Karpas-422 (cell line): ENCODE data around the gene TNFRSF1A. TPM values are rescaled to one million over a fixed set of nuclear protein-coding genes. Genes with fewer than 3 reads are reported as not detected.
"Not testable (repeated sequence)": the region's sequence is repeated elsewhere in the genome, so short reads cannot be mapped to it uniquely, and the experiment has no call there.

Experiments
- DNase-seq: peaks from one replicate; pipeline ENCODE4 v3.0.0-alpha.2; 2015
- H2AFZ ChIP-seq: fragments of 200-600 bp; sonication (generic); 2 replicates; pipeline ENCODE4 v1.6.1; 2014; ENCODE audit warnings: antibody characterized with exemption, low read length, mixed read lengths
- H3K27ac ChIP-seq: fragments of 200-600 bp; sonication (generic); 2 replicates; pipeline ENCODE4 v1.5.1; 2014; ENCODE audit warnings: mild to moderate bottlenecking, low read length, moderate library complexity
- H3K27me3 ChIP-seq: fragments of 200-600 bp; sonication (generic); 2 replicates; pipeline ENCODE4 v1.6.1; 2014; ENCODE audit warnings: low read length, mixed read lengths
- H3K36me3 ChIP-seq: fragments of 200-600 bp; sonication (generic); 2 replicates; pipeline ENCODE4 v1.6.1; 2014; ENCODE audit warnings: low read length, mixed read lengths; ENCODE audit not compliant: insufficient read depth
- H3K4me1 ChIP-seq: fragments of 200-600 bp; sonication (generic); 2 replicates; pipeline ENCODE4 v1.6.1; 2014; ENCODE audit warnings: mild to moderate bottlenecking, low read length, mixed read lengths
- H3K4me2 ChIP-seq: fragments of 200-600 bp; sonication (generic); 2 replicates; pipeline ENCODE4 v1.6.1; 2014; ENCODE audit warnings: low read length, low read depth, mild to moderate bottlenecking; ENCODE audit not compliant: poor library complexity, severe bottlenecking
- H3K4me3 ChIP-seq: fragments of 200-600 bp; sonication (generic); 2 replicates; pipeline ENCODE4 v1.5.1; 2014; ENCODE audit warnings: mild to moderate bottlenecking, antibody characterized with exemption, low read length, mixed read lengths
- H3K79me2 ChIP-seq: fragments of 200-600 bp; sonication (generic); 2 replicates; pipeline ENCODE4 v1.6.1; 2014; ENCODE audit warnings: mild to moderate bottlenecking, low read length, mixed read lengths
- H3K9ac ChIP-seq: fragments of 200-600 bp; sonication (generic); 2 replicates; pipeline ENCODE4 v1.6.0; 2014; ENCODE audit warnings: low read length
- H3K9me2 ChIP-seq: fragments of 200-600 bp; sonication (generic), shearing (Covaris generic); replicated peaks from 2 replicates; pipeline ENCODE4 v1.6.0; 2014; ENCODE audit warnings: mild to moderate bottlenecking, low read length, moderate library complexity; ENCODE audit not compliant: insufficient read depth
- H3K9me3 ChIP-seq: fragments of 300-700, 200-600 bp; sonication (generic); 2 replicates; pipeline ENCODE4 v1.6.1; 2014; ENCODE audit warnings: low read length, mixed read lengths
- H4K20me1 ChIP-seq: fragments of 200-600 bp; sonication (generic); 2 replicates; pipeline ENCODE4 v1.6.1; 2014; ENCODE audit warnings: mild to moderate bottlenecking, antibody characterized with exemption, low read length, low read depth; ENCODE audit not compliant: insufficient read depth
- total RNA-seq: library from RNA; depleted of rRNA; stranded (reverse); fragments of >200 nt; shearing (Covaris generic); gene quantifications from 2 replicates; pipeline ENCODE4 v1.2.3, GENCODE V29; 2014; ENCODE audit warnings: low replicate concordance

TNFRSF1A gene
- total RNA-seq, 1 experiment from 2014 or later = not detected

GRCh38 chr12:6344101-6344660 lies 2.3 kb upstream of the TNFRSF1A start:
- H3K9ac ChIP-seq, H3K4me3 ChIP-seq, H3K9me3 ChIP-seq, H3K4me2 ChIP-seq, H3K9me2 ChIP-seq, H3K36me3 ChIP-seq, H3K4me1 ChIP-seq, H4K20me1 ChIP-seq, H2AFZ ChIP-seq, DNase-seq, H3K27me3 ChIP-seq, H3K79me2 ChIP-seq, H3K27ac ChIP-seq: not testable (repeated sequence)

- Histone ChIP-seq H3K9me2 (no peaks in the 10 kb centered on the region), H3K4me3 (no peak overlapping the region), H3K27ac (no peak overlapping the region), H3K4me2 (no peak overlapping the region), H3K9ac (no peak overlapping the region), H4K20me1 (no peaks in the 10 kb centered on the region; the same call in 1 of the 2 replicates), H3K9me3 (no peaks in the 10 kb centered on the region), H3K36me3 (no peaks in the 10 kb centered on the region), H3K79me2 (no peaks in the 10 kb centered on the region), H3K27me3 (no peaks in the 10 kb centered on the region), H2AFZ (no peak overlapping the region), H3K4me1 (peaks cover 5% of the 10 kb centered on the region)
- DNase-seq = no peak
Observed at GRCh38 chr12:6343518-6343917, 1.6 kb upstream of the TNFRSF1A start.

- no peak overlapping the region for H2AFZ ChIP-seq
- H3K27me3 ChIP-seq = no peaks in the 10 kb centered on the region
- H4K20me1 ChIP-seq = no peaks in the 10 kb centered on the region; the same call in 1 of the 2 replicates
- H3K4me2 ChIP-seq = no peak overlapping the region
- no peaks in the 10 kb centered on the region for H3K9me3 ChIP-seq
- H3K9ac ChIP-seq = no peak overlapping the region
- no peaks in the 10 kb centered on the region for H3K9me2 ChIP-seq
- H3K4me1 ChIP-seq = peaks cover 5% of the 10 kb centered on the region
- no peak overlapping the region for H3K27ac ChIP-seq
- DNase-seq = no peak
- no peaks in the 10 kb centered on the region for H3K36me3 ChIP-seq
- no peaks in the 10 kb centered on the region for H3K79me2 ChIP-seq
- H3K4me3 ChIP-seq = no peak overlapping the region
Observed at GRCh38 chr12:6342140-6342889, 439 bp upstream of the TNFRSF1A start.

- H3K36me3 ChIP-seq = no peaks in the 10 kb centered on the region
- H3K4me1 ChIP-seq = peaks cover 15% of the 10 kb centered on the region
- no peaks in the 10 kb centered on the region for H3K9me3 ChIP-seq
- H3K27me3 ChIP-seq = no peaks in the 10 kb centered on the region
- no peak overlapping the region for H3K4me3 ChIP-seq
- H3K4me2 ChIP-seq = no peak overlapping the region
- no peak overlapping the region for H3K9ac ChIP-seq
- H3K27ac ChIP-seq = no peak overlapping the region
- no peaks in the 10 kb centered on the region; the same call in 1 of the 2 replicates for H4K20me1 ChIP-seq
- no peaks in the 10 kb centered on the region for H3K79me2 ChIP-seq
- H3K9me2 ChIP-seq = no peaks in the 10 kb centered on the region
- no peak overlapping the region for H2AFZ ChIP-seq
- no peak for DNase-seq
Observed at GRCh38 chr12:6340745-6341416, 995 bp downstream of the TNFRSF1A start.

- Histone ChIP-seq H3K4me3 (no peak overlapping the region), H4K20me1 (no peaks in the 10 kb centered on the region; the same call in 1 of the 2 replicates), H2AFZ (no peak overlapping the region), H3K36me3 (no peaks in the 10 kb centered on the region), H3K9ac (no peak overlapping the region), H3K9me3 (no peaks in the 10 kb centered on the region), H3K27me3 (no peaks in the 10 kb centered on the region), H3K4me1 (peaks cover 22% of the 10 kb centered on the region), H3K27ac (no peak overlapping the region), H3K79me2 (no peaks in the 10 kb centered on the region), H3K9me2 (no peaks in the 10 kb centered on the region), H3K4me2 (no peak overlapping the region)
- no peak for DNase-seq
Observed at GRCh38 chr12:6340032-6340638, 1.7 kb downstream of the TNFRSF1A start.

DNA sequence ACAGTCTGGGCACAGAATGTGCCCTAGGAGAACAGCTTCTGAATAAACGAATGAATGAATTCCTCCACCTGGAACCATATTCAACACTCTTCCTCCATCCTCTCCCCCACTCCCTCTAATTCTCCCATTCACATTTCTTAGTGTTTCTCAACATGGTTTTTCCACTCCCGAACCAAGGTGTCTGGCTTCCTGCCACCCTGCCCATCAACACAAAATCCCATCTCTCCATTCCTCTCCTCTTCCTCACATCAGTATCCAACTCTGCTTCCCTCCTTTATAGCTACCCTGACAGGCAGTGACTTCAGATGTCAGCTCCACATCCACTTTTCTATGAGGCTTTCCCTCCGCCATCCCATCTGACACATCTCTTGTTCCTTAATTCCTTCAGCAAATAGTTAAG lies 2.9 kb downstream of the TNFRSF1A start:
- Histone ChIP-seq H3K4me3 (no peak overlapping the region), H3K4me1 (peaks cover 23% of the 10 kb centered on the region), H3K9me3 (no peaks in the 10 kb centered on the region), H3K27me3 (no peaks in the 10 kb centered on the region), H3K79me2 (no peaks in the 10 kb centered on the region), H3K9ac (no peak overlapping the region), H4K20me1 (no peaks in the 10 kb centered on the region; the same call in 1 of the 2 replicates), H3K27ac (no peak overlapping the region), H3K4me2 (no peak overlapping the region), H3K36me3 (no peaks in the 10 kb centered on the region), H2AFZ (no peak overlapping the region), H3K9me2 (no peaks in the 10 kb centered on the region)
- DNase-seq = no peak

GRCh38 chr12:6338536-6338935 lies 3.3 kb downstream of the TNFRSF1A start:
- H3K27me3 ChIP-seq, H4K20me1 ChIP-seq, H3K36me3 ChIP-seq, H2AFZ ChIP-seq, H3K9me2 ChIP-seq, H3K79me2 ChIP-seq, H3K4me2 ChIP-seq, H3K9me3 ChIP-seq, H3K9ac ChIP-seq, H3K27ac ChIP-seq, DNase-seq, H3K4me3 ChIP-seq: not testable (repeated sequence)
- H3K4me1 ChIP-seq = peaks cover 23% of the 10 kb centered on the region

DNA sequence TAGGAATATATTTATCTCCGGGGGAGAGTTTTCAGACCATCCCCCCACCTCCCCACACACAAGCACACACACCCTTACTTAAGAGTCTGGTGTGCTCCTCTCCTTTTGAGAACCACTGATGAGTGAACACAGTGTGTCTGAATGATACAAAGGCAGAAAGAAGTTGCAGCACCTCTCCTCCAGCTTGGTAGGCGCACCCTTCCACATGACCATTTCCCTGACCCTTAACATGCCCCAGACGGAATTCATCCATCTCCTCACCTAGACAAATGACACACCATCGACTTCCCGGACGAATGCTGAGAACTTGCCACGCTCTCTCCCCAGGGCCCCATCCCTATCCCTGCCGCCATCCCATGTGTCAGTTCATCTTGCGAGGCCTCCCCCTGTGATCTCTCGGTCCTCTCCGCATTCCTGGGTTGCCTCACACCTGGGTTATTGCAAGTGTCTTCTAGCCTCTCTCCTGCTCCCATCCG lies 3.9 kb downstream of the TNFRSF1A start:
- no peak overlapping the region for H3K27ac ChIP-seq

More for the DNA sequence above, 3.9 kb downstream of the TNFRSF1A start:
- no peak overlapping the region for H3K4me3 ChIP-seq
- peaks cover 23% of the 10 kb centered on the region for H3K4me1 ChIP-seq
- H3K79me2 ChIP-seq = no peaks in the 10 kb centered on the region
- no peaks in the 10 kb centered on the region for H3K9me2 ChIP-seq
- H3K27me3 ChIP-seq = no peaks in the 10 kb centered on the region
- DNase-seq = no peak
- H2AFZ ChIP-seq = no peak overlapping the region
- no peaks in the 10 kb centered on the region for H3K36me3 ChIP-seq
- H3K9me3 ChIP-seq = no peaks in the 10 kb centered on the region
- peaks cover 8% of the 10 kb centered on the region for H4K20me1 ChIP-seq
- H3K4me2 ChIP-seq = no peak overlapping the region
- no peak overlapping the region for H3K9ac ChIP-seq
